C4-2B (cell line): ENCODE measurements around the gene RNF144A.

Experiments used
- CTCF ChIP-seq: fragments of 450-650 bp; conservative IDR thresholded peaks from 2 replicates; pipeline ENCODE4 v1.5.1; 2017; ENCODE audit warnings: mild to moderate bottlenecking
- ZFX ChIP-seq: fragments of 450-650 bp; IDR thresholded peaks from 2 replicates; pipeline ENCODE4 v1.6.1; 2017

- TF ChIP-seq CTCF = no peak
- TF ChIP-seq ZFX = no peak
Measured at GRCh38 chr2:6931753-6932152, 14.5 kb downstream of the RNF144A start.
